Mucosa of descending colon (tissue), 3 donors: ENCODE measurements around the gene ITPK1. TPM values are rescaled to one million over a fixed set of nuclear protein-coding genes. Genes with fewer than 3 reads are reported as not detected.

ENCODE experiments used
- ATAC-seq: fragments of 200-7000 bp; cut with Tn5 transposase; one replicate; pipeline ENCODE4 v1.9.1; 2020; ENCODE audit warnings: mild to moderate bottlenecking, moderate library complexity
- DNase-seq, 3 donors: peaks; one replicate each; pipeline ENCODE4 v3.0.0-alpha.2; 2020
- H3K36me3 ChIP-seq: fragments of 200-600 bp; one replicate; pipeline ENCODE4 v1.8.0; 2021; ENCODE audit warnings: low read depth, mild to moderate bottlenecking
- H3K4me1 ChIP-seq: fragments of 200-600 bp; one replicate; pipeline ENCODE4 v1.8.0; 2021; ENCODE audit warnings: low read depth, mild to moderate bottlenecking
- H3K4me3 ChIP-seq: fragments of 200-600 bp; one replicate; pipeline ENCODE4 v1.8.0; 2021; ENCODE audit warnings: mild to moderate bottlenecking
- H3K9me3 ChIP-seq: fragments of 200-600 bp; one replicate; pipeline ENCODE4 v1.8.0; 2021; ENCODE audit warnings: mild to moderate bottlenecking
- CTCF ChIP-seq: fragments of 200-600 bp; IDR thresholded peaks from one replicate; pipeline ENCODE4 v1.8.0; 2022; ENCODE audit warnings: antibody characterized with exemption, mild to moderate bottlenecking
- intact Hi-C, 2 donors: fragments of 100-400 bp; cut with DNase I in 1 of 2; cut with micrococcal nuclease in 1 of 2; formaldehyde crosslinking; loops; one replicate each; pipeline versions ENCODE4 v1.11.0 to v1.11.1; 2022; cut with DNase I, micrococcal nuclease
- total RNA-seq, 3 donors: library from RNA; stranded (reverse); fragmentation: NEBNext Ultra II Directional in 2 of 3; extraction: Animal tissue kit (Norgen Biotek cat#: 25700) in 2 of 3; gene quantifications; one replicate each; pipeline versions ENCODE4 v1.2.1 to v1.2.4, GENCODE V29; 2021 to 2023
- donor health status: DM: no; HTN: no; CAD: no; lungs with moderate emphysema.
- donor health status: DM: no; HTN: no; CAD: no.
- donor health status: DM: no; HTN: yes; CAD: no.

Gene ITPK1
- total RNA-seq, 3 donors from 2014 or later, result 134 to 165 (median 152) TPM

GRCh38 chr14:93012506-93012905 is 103.2 kb downstream of the ITPK1 start:
- Histone ChIP-seq H3K9me3 (no peaks in the 10 kb centered on the region), H3K4me1 (peaks cover 32% of the 10 kb centered on the region), H3K36me3 (no peaks in the 10 kb centered on the region), H3K4me3 (no peak overlapping the region)
- TF ChIP-seq CTCF, result no peak
- ATAC-seq, result no peak
- intact Hi-C loops, result no loop called here
- no peak for DNase-seq

GRCh38 chr14:93011650-93012325 is 103.9 kb downstream of the ITPK1 start:
- intact Hi-C loops, result no loop called here
- peaks cover 40% of the 10 kb centered on the region for H3K4me1 ChIP-seq
- ATAC-seq, result peak; percentile 46

GRCh38 chr14:93011141-93011529 is 104.6 kb downstream of the ITPK1 start:
- Histone ChIP-seq H3K9me3 (no peaks in the 10 kb centered on the region), H3K4me1 (peaks cover 40% of the 10 kb centered on the region), H3K4me3 (no peak overlapping the region), H3K36me3 (no peaks in the 10 kb centered on the region)
- intact Hi-C loops, result no loop called here
- no peak for ATAC-seq
- no peak for TF ChIP-seq CTCF
- no peak for DNase-seq

More at GRCh38 chr14:93011650-93012325, 103.9 kb downstream of the ITPK1 start:
- H3K36me3 ChIP-seq, result no peaks in the 10 kb centered on the region
- DNase-seq, result peak in 1 of 3 donors; percentile 55
- no peak for TF ChIP-seq CTCF
- no peaks in the 10 kb centered on the region for H3K9me3 ChIP-seq
- no peak overlapping the region for H3K4me3 ChIP-seq

DNA sequence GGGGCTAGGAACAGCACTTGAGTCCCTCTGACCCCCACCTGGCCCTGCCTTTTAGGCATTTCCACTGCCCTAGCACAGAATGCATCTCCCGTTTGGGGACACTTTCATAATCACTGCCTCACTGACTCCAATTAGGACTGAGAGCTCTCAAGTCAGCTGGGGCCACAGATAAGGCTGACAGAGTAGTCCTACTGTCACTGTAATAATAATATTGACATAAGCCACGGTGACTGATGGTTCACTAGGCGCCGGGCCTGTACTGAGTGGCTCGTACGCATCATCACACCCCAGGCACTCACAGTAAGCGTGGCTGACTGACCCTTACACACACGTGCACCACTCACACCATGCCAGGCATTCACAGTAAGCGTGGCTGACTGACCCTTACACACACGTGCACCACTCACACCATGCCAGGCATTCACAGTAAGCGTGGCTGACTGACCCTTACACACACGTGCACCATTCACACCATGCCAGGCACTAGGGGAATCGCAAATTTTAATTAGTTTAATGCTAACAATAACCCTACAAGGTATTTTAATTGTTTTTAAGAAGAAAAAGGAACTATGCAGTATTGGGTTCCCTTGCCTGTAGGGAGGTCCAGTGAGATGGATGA is 105.1 kb downstream of the ITPK1 start:
- TF ChIP-seq CTCF, result no peak
- ATAC-seq (no peak), DNase-seq (no peak)
- intact Hi-C loops, result no loop called here
- Histone ChIP-seq H3K4me1 (peaks cover 40% of the 10 kb centered on the region), H3K9me3 (no peaks in the 10 kb centered on the region), H3K4me3 (no peak overlapping the region), H3K36me3 (no peaks in the 10 kb centered on the region)

- peaks cover 40% of the 10 kb centered on the region for H3K4me1 ChIP-seq
- TF ChIP-seq CTCF, result no peak
- DNase-seq (no peak), ATAC-seq (no peak)
- no peaks in the 10 kb centered on the region for H3K9me3 ChIP-seq
- H3K36me3 ChIP-seq, result no peaks in the 10 kb centered on the region
- intact Hi-C loops, result no loop called here
- H3K4me3 ChIP-seq, result no peak overlapping the region
These were observed 105.6 kb downstream of the ITPK1 start for GRCh38 chr14:93010130-93010499.
